SH-SY5Y (cell line): ENCODE data around the gene ERICH3.

Experiments used
- GATA2 ChIP-seq: IDR thresholded peaks from 2 replicates; pipeline ENCODE4 v1.6.1; 2011; ENCODE audit warnings: mild to moderate bottlenecking, low read depth, low read length
- GATA3 ChIP-seq: IDR thresholded peaks from 2 replicates; pipeline ENCODE4 v1.6.1; 2011; ENCODE audit warnings: low read depth, mild to moderate bottlenecking, low read length, moderate library complexity

Gene ERICH3

GRCh38 chr1:74690364-74690696 is 16.7 kb upstream of the ERICH3 start:
- TF ChIP-seq GATA3 (no peak), GATA2 (no peak)

GRCh38 chr1:74689621-74690363 is 16.2 kb upstream of the ERICH3 start:
- no peak for TF ChIP-seq GATA3
- no peak for TF ChIP-seq GATA2

GRCh38 chr1:74686928-74687327 is 13.3 kb upstream of the ERICH3 start:
- no peak for TF ChIP-seq GATA3
- no peak for TF ChIP-seq GATA2

- TF ChIP-seq GATA2 (no peak), GATA3 (no peak)
Measured at GRCh38 chr1:74684301-74684700, 10.7 kb upstream of the ERICH3 start.

- TF ChIP-seq GATA2 (no peak), GATA3 (no peak)
Measured at GRCh38 chr1:74683656-74684055, 10.1 kb upstream of the ERICH3 start.

GRCh38 chr1:74681851-74682250 is 8.3 kb upstream of the ERICH3 start:
- TF ChIP-seq GATA2 (no peak), GATA3 (no peak)

GRCh38 chr1:74681449-74681848 is 7.9 kb upstream of the ERICH3 start:
- TF ChIP-seq GATA2 (no peak), GATA3 (no peak)

GRCh38 chr1:74681001-74681400 is 7.4 kb upstream of the ERICH3 start:
- TF ChIP-seq GATA3 (no peak), GATA2 (no peak)

GRCh38 chr1:74679811-74680210 is 6.2 kb upstream of the ERICH3 start:
- TF ChIP-seq GATA2 (no peak), GATA3 (no peak)

GRCh38 chr1:74677926-74678325 is 4.3 kb upstream of the ERICH3 start:
- no peak for TF ChIP-seq GATA3
- no peak for TF ChIP-seq GATA2

GRCh38 chr1:74674278-74675048 is 871 bp upstream of the ERICH3 start:
- TF ChIP-seq GATA3: no peak
- no peak for TF ChIP-seq GATA2

GRCh38 chr1:74654708-74655107 is 18.9 kb downstream of the ERICH3 start:
- TF ChIP-seq GATA2: no peak
- TF ChIP-seq GATA3: no peak

- no peak for TF ChIP-seq GATA2
- no peak for TF ChIP-seq GATA3
Measured at GRCh38 chr1:74652711-74653139, 20.9 kb downstream of the ERICH3 start.

- TF ChIP-seq GATA3: no peak
- no peak for TF ChIP-seq GATA2
Measured at GRCh38 chr1:74650561-74650960, 23.0 kb downstream of the ERICH3 start.

GRCh38 chr1:74641876-74642275 is 31.7 kb downstream of the ERICH3 start:
- no peak for TF ChIP-seq GATA2
- TF ChIP-seq GATA3: no peak
